Liver (tissue), 9 donors: ENCODE data around the gene CNOT10. TPM values are rescaled to one million over a fixed set of nuclear protein-coding genes. Genes with fewer than 3 reads are reported as not detected.
"Not testable (repeated sequence)": the region's sequence is repeated elsewhere in the genome, so short reads cannot be mapped to it uniquely, and the experiment has no call there.

Source experiments
- DNase-seq: peaks from one replicate; pipeline ENCODE4 v3.0.0-alpha.2; 2017; ENCODE audit warnings: low spot score
- H3K27ac ChIP-seq, 2 donors: one replicate each; pipeline ENCODE4 v1.7.0; 2013; ENCODE audit warnings: inconsistent platforms in 2 of 2, low read length in 2 of 2, control low read depth in 1 of 2, low read depth in 1 of 2, mild to moderate bottlenecking in 1 of 2
- H3K27me3 ChIP-seq, 4 donors: one replicate each; pipeline versions ENCODE4 v1.6.1 to v1.7.0; 2013; ENCODE audit warnings: low read length in 3 of 4, inconsistent platforms in 1 of 4, mild to moderate bottlenecking in 1 of 4, moderate library complexity in 1 of 4; ENCODE audit not compliant: control insufficient read depth in 4 of 4, insufficient read depth in 4 of 4
- H3K36me3 ChIP-seq, 4 donors: one replicate each; pipeline versions ENCODE4 v1.6.1 to v1.7.0; 2013; ENCODE audit warnings: low read length in 3 of 4, mild to moderate bottlenecking in 3 of 4, low read depth in 1 of 4, moderate library complexity in 1 of 4; ENCODE audit not compliant: control insufficient read depth in 4 of 4, insufficient read depth in 3 of 4
- H3K4me1 ChIP-seq, 4 donors: one replicate each; pipeline versions ENCODE4 v1.6.1 to v1.7.0; 2013; ENCODE audit warnings: low read length in 3 of 4, mild to moderate bottlenecking in 3 of 4, moderate library complexity in 1 of 4; ENCODE audit not compliant: control insufficient read depth in 4 of 4, insufficient read depth in 4 of 4
- H3K4me3 ChIP-seq, 3 donors: one replicate each; pipeline versions ENCODE4 v1.6.1 to v1.7.0; 2013; ENCODE audit warnings: low read length in 3 of 3, control low read depth in 1 of 3, low read depth in 1 of 3, mild to moderate bottlenecking in 1 of 3
- H3K9ac ChIP-seq, 2 donors: one replicate each; pipeline ENCODE4 v1.7.0; 2013; ENCODE audit warnings: low read length in 2 of 2, mild to moderate bottlenecking in 2 of 2, moderate library complexity in 2 of 2, control low read depth in 1 of 2, low read depth in 1 of 2
- H3K9me3 ChIP-seq, 4 donors: one replicate each; pipeline versions ENCODE4 v1.6.1 to v1.7.0; 2013; ENCODE audit warnings: low read length in 3 of 4; ENCODE audit not compliant: control insufficient read depth in 4 of 4
- ATF3 ChIP-seq: IDR thresholded peaks from 2 replicates; pipeline ENCODE4 v1.6.1; 2016; ENCODE audit warnings: antibody characterized with exemption
- EGR1 ChIP-seq, 2 donors: IDR thresholded peaks; 2 replicates each; pipeline ENCODE4 v1.6.1; 2016 to 2018; ENCODE audit warnings: antibody characterized with exemption in 2 of 2, low read depth in 2 of 2
- FOXA1 ChIP-seq: IDR thresholded peaks from 2 replicates; pipeline ENCODE4 v1.6.1; 2016; ENCODE audit warnings: antibody characterized with exemption
- FOXA2 ChIP-seq: IDR thresholded peaks from 2 replicates; pipeline ENCODE4 v1.6.1; 2016; ENCODE audit warnings: antibody characterized with exemption
- JUND ChIP-seq, 2 donors: IDR thresholded peaks; 2 replicates each; pipeline ENCODE4 v1.6.1; 2016; ENCODE audit warnings: antibody characterized with exemption in 2 of 2
- RAD21 ChIP-seq, 2 donors: IDR thresholded peaks; 2 replicates each; pipeline ENCODE4 v1.6.1; 2016; ENCODE audit warnings: antibody characterized with exemption in 2 of 2, mild to moderate bottlenecking in 2 of 2
- SP1 ChIP-seq: IDR thresholded peaks from 2 replicates; pipeline ENCODE4 v1.6.1; 2018; ENCODE audit warnings: antibody characterized with exemption, mild to moderate bottlenecking
- YY1 ChIP-seq: IDR thresholded peaks from 2 replicates; pipeline ENCODE4 v1.6.1; 2016; ENCODE audit warnings: antibody characterized with exemption, mild to moderate bottlenecking
- ZBTB33 ChIP-seq: IDR thresholded peaks from 2 replicates; pipeline ENCODE4 v1.6.1; 2016; ENCODE audit warnings: antibody characterized with exemption
- WGBS: extraction: QIAGEN DNeasy Blood & Tissue Kit; methylation state at CpG from one replicate; pipeline ENCODE4 v1.1.7; 2013; 5-methylcytosine and 5-hydroxymethylcytosine counted together
- polyA plus RNA-seq, 2 donors: library from polyadenylated mRNA; stranded (reverse) in 1 of 2; unstranded in 1 of 2; fragments of 200-250 nt in 1 of 2; fragments of >200 nt in 1 of 2; fragmentation: Nextera tagmentation in 1 of 2; extraction: Ambion mirVana in 1 of 2; gene quantifications; one replicate each; pipeline versions ENCODE4 v1.2.1 to v1.2.3, GENCODE V29; 2013 to 2015
- total RNA-seq, 2 donors: library from RNA; depleted of rRNA; stranded (reverse); fragments of >200 nt; gene quantifications; one replicate each; pipeline ENCODE4 v1.2.3, GENCODE V29; 2014
- TF ChIP-seq, protein P1 (sequence below): fragments of 150-350 bp; IDR thresholded peaks from 2 replicates; pipeline ENCODE4 v1.5.1; 2017; ENCODE audit warnings: improper control_type of control experiment, low read depth, low read length; ENCODE audit not compliant: missing input control
- donor health status: healthy.
- donor health status: healthy.
- donor health status: healthy.
- donor health status: healthy.
- donor health status: healthy.

The CNOT10 gene
- total and polyA plus RNA-seq, 4 donors = 6.7 to 19.6 (median 11.1) TPM

DNA sequence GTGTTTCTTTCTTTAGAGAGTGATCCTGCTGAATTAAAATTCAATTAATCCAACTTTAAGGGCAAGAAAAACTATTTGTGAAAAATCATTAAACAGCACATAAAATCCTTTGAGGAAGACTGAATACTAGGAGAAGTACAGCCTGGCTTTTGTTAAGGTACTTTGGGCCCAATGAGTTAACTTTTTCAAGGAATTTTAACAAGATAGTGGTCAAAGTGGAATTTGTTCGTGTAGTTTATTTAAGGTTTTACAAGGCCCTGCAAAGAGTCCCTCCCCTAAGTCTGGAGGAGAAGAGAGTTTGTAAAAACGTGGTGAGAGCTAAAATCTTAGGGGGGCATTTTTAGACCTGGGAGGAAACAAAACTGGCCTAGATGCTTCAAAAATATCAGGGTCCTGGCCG lies 106.8 kb downstream of the CNOT10 start:
- Histone ChIP-seq H3K4me1 (no peaks in the 10 kb centered on the region), H3K27ac (no peak overlapping the region), H3K4me3 (no peak overlapping the region), H3K9ac (no peak overlapping the region), H3K27me3 (no peaks in the 10 kb centered on the region), H3K36me3 (no peaks in the 10 kb centered on the region), H3K9me3 (no peaks in the 10 kb centered on the region)
- no peak for TF ChIP-seq EGR1 (IDR thresholded peaks at IDR 0.05; ENCODE audit: low read depth in 2 of 2)
- TF ChIP-seq FOXA1 = no peak
- TF ChIP-seq ZBTB33 = no peak
- WGBS = 83% methylated on average over 3 of the region's 3 CpGs
- no peak for DNase-seq

DNA sequence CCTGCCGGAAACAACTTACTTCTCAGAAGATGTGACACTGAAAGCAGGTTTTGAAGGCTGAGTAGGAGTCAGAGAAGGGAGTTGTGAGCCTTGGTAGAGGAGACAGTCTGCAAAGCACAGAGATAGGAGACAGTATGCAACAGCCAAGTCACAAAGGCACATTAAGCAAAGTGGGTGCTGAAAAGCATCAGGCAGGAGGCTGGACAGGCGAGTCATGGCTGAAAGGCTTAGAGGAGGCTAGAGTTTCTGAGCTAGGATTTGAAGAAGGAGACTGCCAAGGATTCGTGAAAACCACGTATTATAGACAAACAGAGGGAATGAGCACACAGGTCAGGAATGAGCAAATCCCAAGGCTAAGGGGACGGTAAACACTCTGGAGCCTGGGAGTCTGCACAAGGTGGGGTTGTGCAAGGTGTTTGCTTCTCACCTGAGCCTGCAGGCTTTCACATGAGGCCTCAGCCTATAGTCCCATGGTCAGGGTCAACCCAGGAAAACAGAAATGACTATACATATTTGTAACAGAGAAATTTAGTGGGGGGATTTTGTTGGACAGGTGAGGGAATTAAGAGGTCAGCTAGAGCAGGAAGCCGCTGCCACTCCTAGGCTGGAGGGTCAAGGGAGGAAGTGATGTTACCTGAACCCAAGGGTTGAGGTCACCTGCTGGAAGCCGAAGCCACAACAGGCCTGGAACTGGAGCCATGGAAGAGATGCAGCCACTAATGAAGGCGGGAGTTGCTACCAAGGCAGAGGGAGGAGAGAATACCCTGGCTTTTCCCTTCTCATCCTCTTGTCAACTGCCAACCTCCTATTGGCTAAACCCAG lies 109.7 kb downstream of the CNOT10 start:
- Histone ChIP-seq H3K9me3 (no peaks in the 10 kb centered on the region), H3K4me3 (no peak overlapping the region), H3K9ac (no peak overlapping the region), H3K36me3 (no peaks in the 10 kb centered on the region), H3K27me3 (no peaks in the 10 kb centered on the region), H3K4me1 (no peaks in the 10 kb centered on the region), H3K27ac (no peak overlapping the region)
- no peak for TF ChIP-seq SP1
- TF ChIP-seq FOXA2 = no peak
- no peak for TF ChIP-seq RAD21 (IDR thresholded peaks at IDR 0.05)
- no peak for TF ChIP-seq ZBTB33
- TF ChIP-seq, protein P1, sequence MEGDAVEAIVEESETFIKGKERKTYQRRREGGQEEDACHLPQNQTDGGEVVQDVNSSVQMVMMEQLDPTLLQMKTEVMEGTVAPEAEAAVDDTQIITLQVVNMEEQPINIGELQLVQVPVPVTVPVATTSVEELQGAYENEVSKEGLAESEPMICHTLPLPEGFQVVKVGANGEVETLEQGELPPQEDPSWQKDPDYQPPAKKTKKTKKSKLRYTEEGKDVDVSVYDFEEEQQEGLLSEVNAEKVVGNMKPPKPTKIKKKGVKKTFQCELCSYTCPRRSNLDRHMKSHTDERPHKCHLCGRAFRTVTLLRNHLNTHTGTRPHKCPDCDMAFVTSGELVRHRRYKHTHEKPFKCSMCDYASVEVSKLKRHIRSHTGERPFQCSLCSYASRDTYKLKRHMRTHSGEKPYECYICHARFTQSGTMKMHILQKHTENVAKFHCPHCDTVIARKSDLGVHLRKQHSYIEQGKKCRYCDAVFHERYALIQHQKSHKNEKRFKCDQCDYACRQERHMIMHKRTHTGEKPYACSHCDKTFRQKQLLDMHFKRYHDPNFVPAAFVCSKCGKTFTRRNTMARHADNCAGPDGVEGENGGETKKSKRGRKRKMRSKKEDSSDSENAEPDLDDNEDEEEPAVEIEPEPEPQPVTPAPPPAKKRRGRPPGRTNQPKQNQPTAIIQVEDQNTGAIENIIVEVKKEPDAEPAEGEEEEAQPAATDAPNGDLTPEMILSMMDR = no peak
- no peak for TF ChIP-seq JUND (IDR thresholded peaks at IDR 0.05)
- TF ChIP-seq FOXA1 = no peak
- TF ChIP-seq ATF3 = no peak
- TF ChIP-seq YY1 = no peak
- no peak for DNase-seq
- WGBS = 63% methylated on average over 8 of the region's 8 CpGs

DNA sequence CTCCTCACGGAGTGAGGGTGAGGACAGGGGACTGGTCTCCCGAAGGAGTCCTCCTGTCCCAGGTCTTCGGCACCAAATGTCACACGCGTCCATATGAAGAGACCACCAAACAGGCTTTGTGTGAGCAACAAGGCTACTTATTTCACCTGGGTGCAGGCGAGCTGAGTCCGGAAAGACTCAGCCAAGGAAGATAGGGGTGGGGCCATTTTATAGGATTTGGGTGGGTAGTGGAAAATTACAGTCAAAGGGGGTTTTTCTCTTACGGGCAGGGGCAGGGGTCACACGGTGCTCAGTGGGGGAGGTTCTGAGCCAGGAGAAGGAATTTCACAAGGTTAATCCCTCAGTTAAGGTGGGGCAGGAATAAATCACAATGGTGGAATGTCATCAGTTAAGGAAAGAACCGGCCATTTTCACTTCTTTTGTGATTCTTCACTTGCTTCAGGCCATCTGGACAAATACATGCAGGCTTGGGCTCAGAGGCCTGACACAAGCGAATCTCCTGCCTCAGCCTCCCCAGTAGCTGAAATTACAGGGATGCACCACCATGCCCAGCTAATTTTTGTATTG lies 111.5 kb downstream of the CNOT10 start:
- not testable (repeated sequence) for H3K9ac ChIP-seq, H3K4me3 ChIP-seq, H3K9me3 ChIP-seq, DNase-seq, H3K27me3 ChIP-seq, H3K27ac ChIP-seq, H3K4me1 ChIP-seq, H3K36me3 ChIP-seq
- WGBS = 91% methylated on average over 11 of the region's 11 CpGs
